Motor neuron (in vitro differentiated cells): ENCODE data around the gene VPS13A. TPM values are rescaled to one million over a fixed set of nuclear protein-coding genes. Genes with fewer than 3 reads are reported as not detected.

Experiments used
- ATAC-seq, 8 experiments: fragments of 200-7000 bp; cut with Tn5 transposase; replicated peaks in 6 of 8; 2 replicates each; pipeline ENCODE4 v1.8.0; 2021; ENCODE audit warnings: mild to moderate bottlenecking in 8 of 8, moderate library complexity in 8 of 8
- H3K27ac ChIP-seq, 2 donors: fragments of 250-450 bp; sonication (Bioruptor Pico); 2 replicates each; pipeline ENCODE4 v1.9.0; 2021; ENCODE audit warnings: antibody characterized with exemption in 2 of 2, mild to moderate bottlenecking in 2 of 2, moderate library complexity in 1 of 2
- H3K4me1 ChIP-seq, 2 donors: fragments of 250-450 bp; sonication (Bioruptor Pico); replicated peaks in 1 of 2; 2 replicates each; pipeline ENCODE4 v1.6.1; 2021; ENCODE audit warnings: antibody characterized with exemption in 2 of 2, mild to moderate bottlenecking in 2 of 2, moderate library complexity in 1 of 2
- H3K4me3 ChIP-seq, 5 donors: fragments of 250-450 bp; sonication (Bioruptor Pico); 2 replicates each; pipeline ENCODE4 v1.9.0; 2021; ENCODE audit warnings: antibody characterized with exemption in 5 of 5, mild to moderate bottlenecking in 5 of 5, moderate library complexity in 4 of 5
- WGBS, 10 experiments: fragments of 450-650 bp; shearing (Covaris generic); methylation state at CpG; one replicate each; pipeline ENCODE4 v1.0.0; 2022; 5-methylcytosine and 5-hydroxymethylcytosine counted together
- in situ Hi-C, 9 experiments: fragments of 400-800 bp; cut with MboI; loops; one replicate each; pipeline ENCODE4 v1.15.0; 2021; ENCODE audit warnings: low sequenced_read_pairs in 9 of 9, low pct_unique_long_range_greater_than_20kb in 2 of 9; ENCODE audit not compliant: unreplicated experiment in 9 of 9
- total RNA-seq, 8 experiments: library from RNA; unstranded; fragments of 300-600 nt; gene quantifications; 2 replicates each; pipeline versions ENCODE4 v1.2.3 to v1.2.4, GENCODE V29; 2022

VPS13A gene
- total RNA-seq, 8 experiments from 2014 or later = 14.4 to 42.7 (median 21.6) TPM

GRCh38 chr9:77422969-77423368, 245.6 kb downstream of the VPS13A start:
- Histone ChIP-seq H3K4me1 (no peaks in the 10 kb centered on the region), H3K4me3 (no peak overlapping the region), H3K27ac (no peak overlapping the region)
- in situ Hi-C loops = no loop called here
- ATAC-seq = no peak
- WGBS, 10 experiments = 83 to 100% (median 100%) methylated on average over 1 to 3 of the region's 3 CpGs

- 51 to 100% (median 95%) methylated on average over 1 to 3 of the region's 3 CpGs; no CpG with 5 or more reads in 3 of the 10 experiments for WGBS, 10 experiments
- no peak for ATAC-seq
- in situ Hi-C loops = no loop called here
- Histone ChIP-seq H3K4me3 (no peak overlapping the region), H3K27ac (no peak overlapping the region), H3K4me1 (no peaks in the 10 kb centered on the region)
Measured at GRCh38 chr9:77423841-77424240, 246.5 kb downstream of the VPS13A start.

- WGBS, 10 experiments = 0 to 100% (median 70%) methylated on average over 1 to 2 of the region's 2 CpGs; no CpG with 5 or more reads in 3 of the 10 experiments
- in situ Hi-C loops = loop anchor here in 4 of 9 experiments (25.0 kb wide), 4 partner anchors 312 to 812 kb away; partner anchors contain the start of genes GNAQ (in 4 of the 4) and CEP78 (in 1 of the 4)
- ATAC-seq = no peak
- Histone ChIP-seq H3K4me3 (no peak overlapping the region), H3K4me1 (no peaks in the 10 kb centered on the region), H3K27ac (no peak overlapping the region)
Measured at GRCh38 chr9:77424993-77425392, 247.7 kb downstream of the VPS13A start.

GRCh38 chr9:77426712-77427111, 249.4 kb downstream of the VPS13A start:
- no peaks in the 10 kb centered on the region for H3K4me1 ChIP-seq
- H3K4me3 ChIP-seq = no peak overlapping the region
- H3K27ac ChIP-seq = no peak overlapping the region
- in situ Hi-C loops = loop anchor here in 4 of 9 experiments (25.0 kb wide), 4 partner anchors 311 to 811 kb away; partner anchors contain the start of genes GNAQ (in 4 of the 4) and CEP78 (in 1 of the 4)
- WGBS, 10 experiments = 17 to 100% (median 80%) methylated on average over 1 to 3 of the region's 3 CpGs; no CpG with 5 or more reads in 1 of the 10 experiments
- ATAC-seq = no peak

GRCh38 chr9:77427256-77427927, 250.1 kb downstream of the VPS13A start:
- in situ Hi-C loops = loop anchor here in 4 of 9 experiments (25.0 kb wide), 4 partner anchors 310 to 810 kb away; partner anchors contain the start of genes GNAQ (in 4 of the 4) and CEP78 (in 1 of the 4)
- Histone ChIP-seq H3K27ac (no peak overlapping the region), H3K4me3 (no peak overlapping the region), H3K4me1 (no peaks in the 10 kb centered on the region)
- WGBS, 10 experiments = 0 to 100% (median 85%) methylated on average over 1 to 5 of the region's 7 CpGs
- no peak for ATAC-seq

- in situ Hi-C loops = loop anchor here in 4 of 9 experiments (25.0 kb wide), 4 partner anchors 307 to 807 kb away; partner anchors contain the start of genes GNAQ (in 4 of the 4) and CEP78 (in 1 of the 4)
- no peak for ATAC-seq
- WGBS, 10 experiments = 14 to 90% (median 60%) methylated on average over 1 to 2 of the region's 2 CpGs; no CpG with 5 or more reads in 3 of the 10 experiments
- no peak overlapping the region for H3K4me3 ChIP-seq
- H3K4me1 ChIP-seq = no peaks in the 10 kb centered on the region
- no peak overlapping the region for H3K27ac ChIP-seq
Measured at GRCh38 chr9:77429928-77430327, 252.6 kb downstream of the VPS13A start.

DNA sequence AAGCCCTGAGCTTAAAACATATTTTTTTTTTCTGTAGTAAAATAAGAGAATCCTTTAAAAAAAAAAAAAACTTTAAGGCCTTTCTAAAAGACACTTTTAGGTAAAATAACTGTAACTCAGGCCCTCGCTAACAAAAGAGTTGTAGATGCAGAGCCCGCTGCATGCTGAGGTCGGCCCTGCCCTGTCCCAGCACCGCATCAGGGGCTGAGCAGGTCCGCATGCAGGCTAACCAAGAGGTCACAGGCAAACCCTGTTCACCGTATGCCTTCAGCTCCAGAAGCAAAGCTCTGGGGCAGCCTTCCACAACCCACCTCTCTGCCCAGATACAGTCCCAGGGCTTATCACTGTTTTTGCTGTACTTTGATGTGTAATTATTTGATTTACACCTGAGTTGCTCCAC, 254.7 kb downstream of the VPS13A start:
- WGBS, 10 experiments = 40 to 100% (median 82%) methylated on average over 1 to 6 of the region's 6 CpGs; no CpG with 5 or more reads in 2 of the 10 experiments
- Histone ChIP-seq H3K27ac (no peak overlapping the region), H3K4me1 (no peaks in the 10 kb centered on the region), H3K4me3 (no peak overlapping the region)
- in situ Hi-C loops = loop anchor here in 4 of 9 experiments (25.0 kb wide), 4 partner anchors 305 to 805 kb away; partner anchors contain the start of genes GNAQ (in 4 of the 4) and CEP78 (in 1 of the 4)
- no peak for ATAC-seq

GRCh38 chr9:77433675-77434445, 256.5 kb downstream of the VPS13A start:
- no peak overlapping the region for H3K4me3 ChIP-seq
- no peak overlapping the region for H3K27ac ChIP-seq
- WGBS, 10 experiments = 0 to 76% (median 40%) methylated on average over 1 to 14 of the region's 21 CpGs; no CpG with 5 or more reads in 2 of the 10 experiments
- in situ Hi-C loops = loop anchor here in 4 of 9 experiments (25.0 kb wide), 4 partner anchors 303 to 803 kb away; partner anchors contain the start of genes GNAQ (in 4 of the 4) and CEP78 (in 1 of the 4)
- H3K4me1 ChIP-seq = no peaks in the 10 kb centered on the region
- ATAC-seq = peak; percentile 85 to 98 (median 98)

- 86 to 100% (median 94%) methylated on average over 1 to 4 of the region's 4 CpGs; no CpG with 5 or more reads in 1 of the 10 experiments for WGBS, 10 experiments
- ATAC-seq = no peak
- Histone ChIP-seq H3K4me3 (no peak overlapping the region), H3K27ac (no peak overlapping the region), H3K4me1 (no peaks in the 10 kb centered on the region)
- in situ Hi-C loops = loop anchor here in 4 of 9 experiments (25.0 kb wide), 4 partner anchors 302 to 802 kb away; partner anchors contain the start of genes GNAQ (in 4 of the 4) and CEP78 (in 1 of the 4)
Measured at GRCh38 chr9:77435277-77435676, 257.9 kb downstream of the VPS13A start.

DNA sequence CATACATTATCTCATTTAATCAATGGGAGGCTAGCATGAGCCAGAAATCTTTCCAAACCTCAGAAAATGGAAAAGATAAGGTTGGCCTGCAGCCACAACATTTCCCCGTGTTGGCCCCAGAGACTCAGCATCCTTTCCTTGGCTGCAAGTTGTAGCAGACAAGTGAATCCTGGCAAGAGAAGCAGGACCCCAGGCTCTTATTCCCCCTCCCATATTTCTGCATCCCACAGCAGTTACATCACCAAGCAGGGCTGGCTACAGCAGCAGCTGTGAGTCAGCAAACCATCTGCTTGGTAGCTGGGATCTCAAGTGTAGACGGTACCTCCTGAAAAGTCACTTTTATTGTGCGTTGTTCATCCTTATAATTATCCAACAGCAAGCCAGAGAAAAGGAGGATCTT, 258.4 kb downstream of the VPS13A start:
- Histone ChIP-seq H3K27ac (no peak overlapping the region), H3K4me3 (no peak overlapping the region), H3K4me1 (no peaks in the 10 kb centered on the region)
- in situ Hi-C loops = loop anchor here in 4 of 9 experiments (25.0 kb wide), 4 partner anchors 302 to 802 kb away; partner anchors contain the start of genes GNAQ (in 4 of the 4) and CEP78 (in 1 of the 4)
- 40 to 100% (median 79%) methylated on average over 1 to 3 of the region's 3 CpGs; no CpG with 5 or more reads in 2 of the 10 experiments for WGBS, 10 experiments
- ATAC-seq = peak in 2 of 8 experiments; percentile 52 to 56

DNA sequence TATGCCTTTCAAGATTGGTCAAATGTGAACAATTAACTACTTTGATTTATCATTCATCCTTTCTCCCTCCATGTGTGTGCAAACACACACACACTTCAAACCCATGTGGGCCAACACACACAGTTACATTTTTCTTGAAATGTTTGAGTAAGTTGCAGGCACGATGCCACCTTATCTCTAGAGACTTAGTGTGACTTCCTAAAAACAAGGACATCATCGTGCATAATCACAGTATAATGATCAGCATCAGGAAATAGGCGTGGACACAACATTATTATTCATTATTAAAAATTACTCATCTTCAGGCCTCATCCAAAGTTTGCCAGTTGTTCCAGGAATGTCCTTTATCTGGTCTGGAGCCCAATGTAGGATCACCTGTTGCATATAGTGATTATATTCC, 261.3 kb downstream of the VPS13A start:
- H3K4me1 ChIP-seq = no peaks in the 10 kb centered on the region
- no peak overlapping the region for H3K4me3 ChIP-seq
- WGBS, 10 experiments = 13 to 100% (median 90%) methylated on average over 1 to 3 of the region's 3 CpGs; no CpG with 5 or more reads in 1 of the 10 experiments
- H3K27ac ChIP-seq = no peak overlapping the region
- peak in 1 of 8 experiments; percentile 6 for ATAC-seq
- in situ Hi-C loops = loop anchor here in 4 of 9 experiments (25.0 kb wide), 4 partner anchors 299 to 799 kb away; partner anchors contain the start of genes GNAQ (in 4 of the 4) and CEP78 (in 1 of the 4)

DNA sequence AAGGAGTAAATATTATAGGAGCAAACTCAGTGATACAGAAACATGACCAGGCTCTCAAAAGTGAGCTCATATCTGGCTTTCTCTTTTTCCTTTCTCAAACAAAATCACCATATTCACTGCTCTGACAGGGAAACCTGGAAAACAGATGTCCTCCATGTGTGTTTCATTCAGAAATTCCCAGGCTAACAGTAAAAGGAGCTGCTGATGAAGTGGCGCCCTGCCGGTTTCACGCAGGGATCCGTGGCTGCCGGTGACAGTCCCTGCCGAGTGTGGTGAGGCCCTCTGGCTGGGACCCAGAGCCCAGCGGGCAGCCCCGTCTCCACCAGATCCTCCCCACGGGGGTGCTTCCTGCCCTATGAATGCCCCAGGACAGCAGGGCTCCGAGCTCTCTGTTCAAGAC, 262.7 kb downstream of the VPS13A start:
- Histone ChIP-seq H3K4me1 (no peaks in the 10 kb centered on the region), H3K4me3 (no peak overlapping the region), H3K27ac (no peak overlapping the region)
- 0 to 80% (median 12%) methylated on average over 1 to 10 of the region's 10 CpGs; no CpG with 5 or more reads in 4 of the 10 experiments for WGBS, 10 experiments
- ATAC-seq = peak; percentile 53 to 98 (median 80)
- in situ Hi-C loops = loop anchor here in 4 of 9 experiments (25.0 kb wide), 4 partner anchors 297 to 797 kb away; partner anchors contain the start of genes GNAQ (in 4 of the 4) and CEP78 (in 1 of the 4)
